GM12878 (cell line): ENCODE data around the gene NDC80. TPM values are rescaled to one million over a fixed set of nuclear protein-coding genes. Genes with fewer than 3 reads are reported as not detected.
"Not testable (repeated sequence)": the region's sequence is repeated elsewhere in the genome, so short reads cannot be mapped to it uniquely, and the experiment has no call there.

Source experiments
- ATAC-seq: fragments of 200-7000 bp; cut with Tn5 transposase; 3 replicates; pipeline ENCODE4 v1.9.1; 2020; ENCODE audit warnings: mild to moderate bottlenecking, moderate library complexity
- BruUV-seq: library from RNA; stranded (reverse); fragments of 400-500 nt; replicated peaks from 2 replicates; lab custom pipeline; 2021; lab: Mats Ljungman, UMichigan
- CTCF ChIA-PET: fragments of 300-600 bp; sonication (Branson Sonifier 250); formaldehyde crosslinking; extraction: SDS; loops from one replicate; lab custom pipeline; 2021; ENCODE audit warnings: inconsistent platforms; lab: Yijun Ruan, JAX
- POLR2A ChIA-PET: fragments of 350-600 bp; formaldehyde crosslinking; extraction: SDS; loops from one replicate; lab custom pipeline; 2021; ENCODE audit warnings: inconsistent platforms; lab: Charles Lee
- RAD21 ChIA-PET: fragments of 300-600 bp; sonication (Branson Sonifier 250); formaldehyde crosslinking; loops from one replicate; lab custom pipeline; 2023; ENCODE audit warnings: antibody characterized with exemption; ENCODE audit not compliant: unreplicated experiment; lab: Charles Lee
- SMC1A ChIA-PET: fragments of 300-600 bp; sonication (Branson Sonifier 250); formaldehyde crosslinking; loops from one replicate; lab custom pipeline; 2023; ENCODE audit not compliant: unreplicated experiment, uncharacterized antibody; lab: Charles Lee
- DNase-seq: peaks from one replicate; pipeline ENCODE4 v3.0.0-alpha.2; 2011; ENCODE audit warnings: low read depth, low spot score
- FAIRE-seq: peaks from 3 replicates; lab custom pipeline; 2011; peaks lifted over from hg19 to GRCh38; lab: Jason Lieb, UNC
- H2AFZ ChIP-seq: 2 replicates; pipeline ENCODE4 v1.6.0; 2011; ENCODE audit warnings: low read depth, low read length, control low read depth; ENCODE audit not compliant: control insufficient read depth
- H3K27ac ChIP-seq: 2 replicates; pipeline ENCODE4 v1.5.1; 2011; ENCODE audit warnings: control low read depth; ENCODE audit not compliant: control insufficient read depth, insufficient read depth
- H3K27me3 ChIP-seq, 2 experiments: replicated peaks in 1 of 2; 2 replicates each; pipeline versions ENCODE4 v1.6.0 to v1.6.1; 2011; ENCODE audit warnings: low read length in 1 of 2; ENCODE audit not compliant: control insufficient read depth in 2 of 2, insufficient read depth in 2 of 2
- H3K36me3 ChIP-seq, 2 experiments: 2 replicates each; pipeline ENCODE4 v1.5.1; 2011; ENCODE audit warnings: low read length in 1 of 2; ENCODE audit not compliant: control insufficient read depth in 2 of 2, insufficient read depth in 2 of 2
- H3K4me1 ChIP-seq: 2 replicates; pipeline ENCODE4 v1.6.1; 2011; ENCODE audit warnings: mild to moderate bottlenecking, low read length, moderate library complexity, mixed read lengths; ENCODE audit not compliant: control insufficient read depth, insufficient read depth
- H3K4me2 ChIP-seq: 2 replicates; pipeline ENCODE4 v1.6.0; 2011; ENCODE audit warnings: control low read depth; ENCODE audit not compliant: control insufficient read depth, insufficient read depth
- H3K4me3 ChIP-seq: fragments of 200-600 bp; sonication (generic); 2 replicates; pipeline ENCODE4 v1.5.1; 2016
- H3K79me2 ChIP-seq: 2 replicates; pipeline ENCODE4 v1.6.0; 2011; ENCODE audit warnings: low read length; ENCODE audit not compliant: control insufficient read depth, insufficient read depth
- H3K9ac ChIP-seq: 2 replicates; pipeline ENCODE4 v1.8.0; 2011; ENCODE audit warnings: low read length, control low read depth, mixed read lengths; ENCODE audit not compliant: control insufficient read depth, insufficient read depth
- H3K9me3 ChIP-seq: replicated peaks from 3 replicates; pipeline ENCODE4 v1.5.1; 2011; ENCODE audit warnings: mild to moderate bottlenecking, low read length; ENCODE audit not compliant: control insufficient read depth, insufficient read depth
- H4K20me1 ChIP-seq: 2 replicates; pipeline ENCODE4 v1.6.0; 2011; ENCODE audit not compliant: control insufficient read depth, insufficient read depth
- CBX5 ChIP-seq: sonication (generic); IDR thresholded peaks from 2 replicates; pipeline ENCODE4 v1.6.1; 2016; ENCODE audit warnings: low read depth, moderate library complexity, mild to moderate bottlenecking, inconsistent platforms
- ESRRA ChIP-seq: IDR thresholded peaks from 2 replicates; pipeline ENCODE4 v1.6.1; 2012; ENCODE audit warnings: mild to moderate bottlenecking, low read length, improper control_type of control experiment
- GABPA ChIP-seq: IDR thresholded peaks from 2 replicates; pipeline ENCODE4 v1.6.1; 2014; ENCODE audit warnings: antibody characterized with exemption, low read depth, mild to moderate bottlenecking, inconsistent platforms
- KLF5 ChIP-seq: fragments of 450-650 bp; IDR thresholded peaks from 2 replicates; pipeline ENCODE4 v1.6.1; 2014; ENCODE audit warnings: mild to moderate bottlenecking; ENCODE audit not compliant: partially characterized antibody
- MTA2 ChIP-seq: fragments of 450-650 bp; IDR thresholded peaks from 2 replicates; pipeline ENCODE4 v1.6.1; 2016; ENCODE audit warnings: low read depth, mild to moderate bottlenecking, moderate library complexity
- NRF1 ChIP-seq: conservative IDR thresholded peaks from 2 replicates; pipeline ENCODE4 v1.6.1; 2011; ENCODE audit warnings: mild to moderate bottlenecking, low read depth, low read length, improper control_type of control experiment
- POLR2AphosphoS5 ChIP-seq: IDR thresholded peaks from 2 replicates; pipeline ENCODE4 v1.6.1; 2011; ENCODE audit warnings: mild to moderate bottlenecking, low read length, inconsistent platforms
- RB1 ChIP-seq: fragments of 450-650 bp; formaldehyde crosslinking; IDR thresholded peaks from 2 replicates; pipeline ENCODE4 v1.6.1; 2017; ENCODE audit warnings: mild to moderate bottlenecking, borderline replicate concordance
- RFX5 ChIP-seq: IDR thresholded peaks from 2 replicates; pipeline ENCODE4 v1.6.1; 2011; ENCODE audit warnings: low read depth, low read length, improper control_type of control experiment
- SREBF1 ChIP-seq: IDR thresholded peaks from 2 replicates; pipeline ENCODE4 v1.6.1; 2012; ENCODE audit warnings: mild to moderate bottlenecking, low read length
- TAF1 ChIP-seq: IDR thresholded peaks from 2 replicates; pipeline ENCODE4 v1.6.1; 2011; ENCODE audit warnings: mild to moderate bottlenecking, low read depth, low read length, borderline replicate concordance
- TBL1XR1 ChIP-seq: IDR thresholded peaks from 2 replicates; pipeline ENCODE4 v1.6.1; 2012; ENCODE audit warnings: low read depth, low read length, improper control_type of control experiment
- ZBED1 ChIP-seq: IDR thresholded peaks from 2 replicates; pipeline ENCODE4 v1.6.1; 2016; ENCODE audit warnings: borderline replicate concordance
- ZNF384 ChIP-seq: IDR thresholded peaks from 2 replicates; pipeline ENCODE4 v1.6.1; 2012; ENCODE audit warnings: low read depth, mild to moderate bottlenecking, low read length, improper control_type of control experiment, borderline replicate concordance
- WGBS: methylation state at CpG from one replicate; pipeline ENCODE4 v1.1.6; 2016; ENCODE audit warnings: low lambda C conversion rate; ENCODE audit not compliant: insufficient replicate concordance, insufficient coverage; ENCODE audit errors: missing lambda C conversion rate; 5-methylcytosine and 5-hydroxymethylcytosine counted together
- in situ Hi-C: fragments of 300-500 bp; cut with MboI; formaldehyde crosslinking; loops from 9 replicates; pipeline ENCODE4 v1.14.3; 2018; ENCODE audit warnings: mixed read lengths
- intact Hi-C: fragments of 100-400 bp; cut with micrococcal nuclease; formaldehyde crosslinking; loops from one replicate; pipeline ENCODE4 v1.14.2; 2022; ENCODE audit not compliant: unreplicated experiment
- polyA plus RNA-seq, 11 experiments: library from polyadenylated mRNA; depleted of rRNA in 4 of 11; unstranded in 6 of 11; stranded (reverse) in 5 of 11; fragments of >200 nt; fragmentation: Nextera tagmentation in 4 of 11; fragmentation: Illumina TruSeq in 1 of 11; extraction: Ambion mirVana in 4 of 11; extraction: Trizol in 1 of 11; gene quantifications; 1 replicate in 1 of 11; 2 replicates in 10 of 11; pipeline versions ENCODE4 v1.2.1 to v1.2.3, GENCODE V29; 2011 to 2016; ENCODE audit warnings: inconsistent platforms in 2 of 11, missing spikeins in 2 of 11, low read depth in 1 of 11
- total RNA-seq, 4 experiments: library from RNA; depleted of rRNA in 3 of 4; stranded (reverse); fragments of >200 nt in 3 of 4; fragmentation: Illumina TruSeq in 1 of 4; extraction: Trizol in 1 of 4; gene quantifications; 2 replicates each; pipeline versions ENCODE4 v1.2.1 to v1.2.3, GENCODE V29; 2013 to 2021
- TF ChIP-seq, protein P1 (sequence below): IDR thresholded peaks from 2 replicates; pipeline ENCODE4 v1.6.1; 2012; ENCODE audit warnings: improper control_type of control experiment, low read depth, low read length; ENCODE audit not compliant: insufficient replicate concordance

The NDC80 gene
- total and polyA plus RNA-seq, 10 of the 15 experiments (the other 5 are each of a cell fraction or from before 2014, with no cell fraction given): 36.5 to 80.8 (median 54.7) TPM

- no peak for TF ChIP-seq POLR2AphosphoS5
- TF ChIP-seq TAF1: no peak
- TF ChIP-seq ZNF384: no peak
- no peak for TF ChIP-seq RB1
- TF ChIP-seq ESRRA: no peak
- TF ChIP-seq, protein P1, sequence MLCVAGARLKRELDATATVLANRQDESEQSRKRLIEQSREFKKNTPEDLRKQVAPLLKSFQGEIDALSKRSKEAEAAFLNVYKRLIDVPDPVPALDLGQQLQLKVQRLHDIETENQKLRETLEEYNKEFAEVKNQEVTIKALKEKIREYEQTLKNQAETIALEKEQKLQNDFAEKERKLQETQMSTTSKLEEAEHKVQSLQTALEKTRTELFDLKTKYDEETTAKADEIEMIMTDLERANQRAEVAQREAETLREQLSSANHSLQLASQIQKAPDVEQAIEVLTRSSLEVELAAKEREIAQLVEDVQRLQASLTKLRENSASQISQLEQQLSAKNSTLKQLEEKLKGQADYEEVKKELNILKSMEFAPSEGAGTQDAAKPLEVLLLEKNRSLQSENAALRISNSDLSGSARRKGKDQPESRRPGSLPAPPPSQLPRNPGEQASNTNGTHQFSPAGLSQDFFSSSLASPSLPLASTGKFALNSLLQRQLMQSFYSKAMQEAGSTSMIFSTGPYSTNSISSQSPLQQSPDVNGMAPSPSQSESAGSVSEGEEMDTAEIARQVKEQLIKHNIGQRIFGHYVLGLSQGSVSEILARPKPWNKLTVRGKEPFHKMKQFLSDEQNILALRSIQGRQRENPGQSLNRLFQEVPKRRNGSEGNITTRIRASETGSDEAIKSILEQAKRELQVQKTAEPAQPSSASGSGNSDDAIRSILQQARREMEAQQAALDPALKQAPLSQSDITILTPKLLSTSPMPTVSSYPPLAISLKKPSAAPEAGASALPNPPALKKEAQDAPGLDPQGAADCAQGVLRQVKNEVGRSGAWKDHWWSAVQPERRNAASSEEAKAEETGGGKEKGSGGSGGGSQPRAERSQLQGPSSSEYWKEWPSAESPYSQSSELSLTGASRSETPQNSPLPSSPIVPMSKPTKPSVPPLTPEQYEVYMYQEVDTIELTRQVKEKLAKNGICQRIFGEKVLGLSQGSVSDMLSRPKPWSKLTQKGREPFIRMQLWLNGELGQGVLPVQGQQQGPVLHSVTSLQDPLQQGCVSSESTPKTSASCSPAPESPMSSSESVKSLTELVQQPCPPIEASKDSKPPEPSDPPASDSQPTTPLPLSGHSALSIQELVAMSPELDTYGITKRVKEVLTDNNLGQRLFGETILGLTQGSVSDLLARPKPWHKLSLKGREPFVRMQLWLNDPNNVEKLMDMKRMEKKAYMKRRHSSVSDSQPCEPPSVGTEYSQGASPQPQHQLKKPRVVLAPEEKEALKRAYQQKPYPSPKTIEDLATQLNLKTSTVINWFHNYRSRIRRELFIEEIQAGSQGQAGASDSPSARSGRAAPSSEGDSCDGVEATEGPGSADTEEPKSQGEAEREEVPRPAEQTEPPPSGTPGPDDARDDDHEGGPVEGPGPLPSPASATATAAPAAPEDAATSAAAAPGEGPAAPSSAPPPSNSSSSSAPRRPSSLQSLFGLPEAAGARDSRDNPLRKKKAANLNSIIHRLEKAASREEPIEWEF: no peak
- no peak for TF ChIP-seq NRF1
- TF ChIP-seq CBX5: no peak
- TF ChIP-seq SREBF1: no peak
- TF ChIP-seq KLF5: no peak
- no peak for TF ChIP-seq GABPA
- peak; percentile 91 for TF ChIP-seq MTA2
- no peak for TF ChIP-seq RFX5
- no peak for TF ChIP-seq TBL1XR1
- no peak for TF ChIP-seq ZBED1
These were observed 49.2 kb upstream of the NDC80 start (continued) for GRCh38 chr18:2522112-2522511.

- H3K27me3 ChIP-seq, FAIRE-seq, RAD21 ChIA-PET, H3K27ac ChIP-seq, H3K36me3 ChIP-seq, BruUV-seq, in situ Hi-C loops, intact Hi-C loops, H3K4me2 ChIP-seq, H3K4me1 ChIP-seq, H4K20me1 ChIP-seq, POLR2A ChIA-PET, H3K9ac ChIP-seq, ATAC-seq, H3K9me3 ChIP-seq, H3K79me2 ChIP-seq, H2AFZ ChIP-seq, DNase-seq, H3K4me3 ChIP-seq: not testable (repeated sequence)
- ChIA-PET CTCF (interaction anchor here (1.1 to 1.5 kb wide), 2 partner anchors 9 to 17 kb away, joined by 4 read pairs; no protein-coding TSS in a partner anchor), SMC1A (interaction anchor here (0.7 to 2.1 kb wide), 4 partner anchors 10 to 183 kb away, joined by 3 to 5 read pairs (median 4); no protein-coding TSS in a partner anchor)
- WGBS: 32% methylated on average over 2 of the region's 2 CpGs
These were observed 46.6 kb upstream of the NDC80 start for GRCh38 chr18:2524794-2525198.
